Measurements from ENCODE around the gene NRXN3. TPM values are rescaled to one million over a fixed set of nuclear protein-coding genes. Genes with fewer than 3 reads are reported as not detected.

Gene NRXN3
- polyA plus RNA-seq, 1 experiment: 7.0 TPM

GRCh38 chr14:79658769-79659168 lies 1488.6 kb downstream of the NRXN3 start:
- ChIA-PET POLR2A (no interaction called here), CTCF (interaction anchor here (0.5 kb wide), 1 partner anchor 17 kb away, joined by 3 read pairs; no protein-coding TSS in a partner anchor)
- Histone ChIP-seq H3K36me3 (ENCODE audit: control insufficient read depth, insufficient read depth, low read length) (no peaks in the 10 kb centered on the region), H3K4me3 (ENCODE audit: low read depth, low read length) (no peak overlapping the region), H3K27me3 (ENCODE audit: control insufficient read depth, insufficient read depth, low read length) (no peaks in the 10 kb centered on the region)
- no peak for DNase-seq (ENCODE audit: low read depth)
- TF ChIP-seq CTCF (IDR thresholded peaks at IDR 0.05; ENCODE audit: insufficient read depth, low read depth, low read length): no peak

GRCh38 chr14:79660053-79660939 lies 1490.1 kb downstream of the NRXN3 start:
- no peak for TF ChIP-seq CTCF (IDR thresholded peaks at IDR 0.05; ENCODE audit: insufficient read depth, low read depth, low read length)
- no peaks in the 10 kb centered on the region for H3K27me3 ChIP-seq (ENCODE audit: control insufficient read depth, insufficient read depth, low read length)
- ChIA-PET POLR2A (no interaction called here), CTCF (interaction anchor here (0.8 kb wide), 1 partner anchor 11 kb away, joined by 3 read pairs; no protein-coding TSS in a partner anchor)
- H3K4me3 ChIP-seq (ENCODE audit: low read depth, low read length): no peak overlapping the region
- DNase-seq (ENCODE audit: low read depth): no peak
- no peaks in the 10 kb centered on the region for H3K36me3 ChIP-seq (ENCODE audit: control insufficient read depth, insufficient read depth, low read length)

- Histone ChIP-seq H3K27me3 (ENCODE audit: control insufficient read depth, insufficient read depth, low read length) (no peaks in the 10 kb centered on the region), H3K4me3 (ENCODE audit: low read depth, low read length) (no peak overlapping the region), H3K36me3 (ENCODE audit: control insufficient read depth, insufficient read depth, low read length) (no peaks in the 10 kb centered on the region)
- ChIA-PET POLR2A (no interaction called here), CTCF (no interaction called here)
- TF ChIP-seq CTCF (IDR thresholded peaks at IDR 0.05; ENCODE audit: insufficient read depth, low read depth, low read length): no peak
- DNase-seq (ENCODE audit: low read depth): no peak
Observed at GRCh38 chr14:79661752-79662151, 1491.6 kb downstream of the NRXN3 start.

DNA sequence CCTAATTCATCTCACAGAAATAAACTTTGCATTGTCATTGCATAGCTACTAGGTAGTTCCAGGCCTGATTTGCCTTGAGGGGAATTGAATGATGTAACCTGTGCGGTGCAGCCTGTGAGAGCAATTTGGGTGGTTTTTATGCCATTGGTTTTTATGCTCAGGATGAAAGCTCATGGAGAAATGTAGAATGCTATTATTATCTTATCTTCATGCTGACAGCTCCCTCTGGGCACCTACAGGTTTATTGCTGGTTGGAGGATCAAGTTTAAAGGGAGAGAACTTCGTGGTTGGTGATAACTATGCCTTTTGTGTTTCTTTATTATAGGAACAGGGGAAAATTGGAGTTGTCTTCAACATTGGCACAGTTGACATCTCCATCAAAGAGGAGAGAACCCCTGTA lies 1493.3 kb downstream of the NRXN3 start:
- POLR2A ChIA-PET: no interaction called here
- CTCF ChIA-PET: interaction anchor here (0.6 kb wide), 1 partner anchor 11 kb away, joined by 3 read pairs; no protein-coding TSS in a partner anchor
- DNase-seq (ENCODE audit: low read depth): no peak
- Histone ChIP-seq H3K4me3 (ENCODE audit: low read depth, low read length) (no peak overlapping the region), H3K27me3 (ENCODE audit: control insufficient read depth, insufficient read depth, low read length) (no peaks in the 10 kb centered on the region), H3K36me3 (ENCODE audit: control insufficient read depth, insufficient read depth, low read length) (no peaks in the 10 kb centered on the region)
- no peak for TF ChIP-seq CTCF (IDR thresholded peaks at IDR 0.05; ENCODE audit: insufficient read depth, low read depth, low read length)

- no peak for TF ChIP-seq CTCF (IDR thresholded peaks at IDR 0.05; ENCODE audit: insufficient read depth, low read depth, low read length)
- H3K36me3 ChIP-seq (ENCODE audit: control insufficient read depth, insufficient read depth, low read length): no peaks in the 10 kb centered on the region
- DNase-seq (ENCODE audit: low read depth): no peak
- ChIA-PET POLR2A (no interaction called here), CTCF (no interaction called here)
- H3K4me3 ChIP-seq (ENCODE audit: low read depth, low read length): no peak overlapping the region
- H3K27me3 ChIP-seq (ENCODE audit: control insufficient read depth, insufficient read depth, low read length): no peaks in the 10 kb centered on the region
Observed at GRCh38 chr14:79665556-79665955, 1495.4 kb downstream of the NRXN3 start.

Data from BJ (cell line).